GM12892 (cell line): Measurements from ENCODE around the gene RIPOR2.

ENCODE experiments used
- POLR2A ChIP-seq: IDR thresholded peaks from 2 replicates; pipeline ENCODE4 v1.6.1; 2011; ENCODE audit warnings: low read depth, low read length, control low read depth
- POLR2AphosphoS5 ChIP-seq: IDR thresholded peaks from 2 replicates; pipeline ENCODE4 v1.6.1; 2011; ENCODE audit warnings: low read depth, low read length, control low read depth

DNA sequence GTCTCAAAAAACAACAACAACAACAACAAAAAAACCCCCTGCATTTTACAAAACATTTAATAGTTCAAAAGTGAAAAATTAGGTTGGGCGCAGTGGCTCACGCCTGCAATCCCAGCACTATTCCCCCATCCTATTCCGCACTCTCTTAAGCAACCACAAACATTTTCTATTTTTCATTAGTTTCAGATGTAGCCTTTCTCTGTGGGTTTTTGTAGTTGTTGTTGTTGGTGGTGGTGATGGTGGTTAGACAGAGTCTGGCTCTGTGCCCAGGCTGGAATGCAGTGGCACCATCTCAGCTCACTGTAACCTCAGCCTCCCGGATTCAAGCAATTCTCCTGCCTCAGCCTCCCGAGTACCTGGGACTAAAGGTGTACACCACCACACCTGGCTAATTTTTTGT lies 167.4 kb downstream of the RIPOR2 start:
- TF ChIP-seq POLR2A, result no peak
- no peak for TF ChIP-seq POLR2AphosphoS5
